MCF 10A (cell line): ENCODE measurements around the gene ZNF174. TPM values are rescaled to one million over a fixed set of nuclear protein-coding genes. Genes with fewer than 3 reads are reported as not detected.

ENCODE experiments used
- BruUV-seq: library from RNA; stranded (reverse); fragments of 400-500 nt; replicated peaks from 2 replicates; lab custom pipeline; 2021; lab: Mats Ljungman, UMichigan
- CTCF ChIA-PET: fragments of 300-600 bp; sonication (Branson Sonifier 250); formaldehyde crosslinking; extraction: SDS; loops from one replicate; lab custom pipeline; 2021; ENCODE audit warnings: antibody characterized with exemption, inconsistent platforms; lab: Yijun Ruan, JAX
- POLR2A ChIA-PET: fragments of 300-600, 350-650 bp; sonication (Branson Sonifier 250); formaldehyde crosslinking; extraction: SDS; loops from one replicate; lab custom pipeline; 2020; ENCODE audit warnings: antibody characterized with exemption, inconsistent platforms; lab: Yijun Ruan, JAX
- DNase-seq: peaks from one replicate; pipeline ENCODE4 v3.0.0-alpha.2; 2018; ENCODE audit not compliant: unreplicated experiment
- H3K27ac Mint-ChIP-seq: one replicate; pipeline ENCODE4 v1.8.0; 2022; ENCODE audit warnings: mild to moderate bottlenecking, low read depth, mixed read lengths; ENCODE audit not compliant: unreplicated experiment
- H3K27me3 Mint-ChIP-seq: one replicate; pipeline ENCODE4 v1.8.0; 2022; ENCODE audit warnings: mixed read lengths; ENCODE audit not compliant: insufficient read depth, unreplicated experiment
- H3K36me3 Mint-ChIP-seq: one replicate; pipeline ENCODE4 v1.8.0; 2022; ENCODE audit warnings: mild to moderate bottlenecking, moderate library complexity, mixed read lengths; ENCODE audit not compliant: insufficient read depth, unreplicated experiment
- H3K4me1 Mint-ChIP-seq: one replicate; pipeline ENCODE4 v1.8.0; 2022; ENCODE audit warnings: mixed read lengths; ENCODE audit not compliant: insufficient read depth, unreplicated experiment
- H3K4me3 Mint-ChIP-seq: one replicate; pipeline ENCODE4 v1.8.0; 2022; ENCODE audit warnings: mild to moderate bottlenecking, moderate library complexity, mixed read lengths; ENCODE audit not compliant: unreplicated experiment
- H3K9me3 Mint-ChIP-seq: one replicate; pipeline ENCODE4 v1.8.0; 2022; ENCODE audit warnings: mixed read lengths; ENCODE audit not compliant: unreplicated experiment
- intact Hi-C: fragments of 100-400 bp; cut with micrococcal nuclease; formaldehyde crosslinking; loops from 2 replicates; pipeline ENCODE4 v1.14.1; 2022
- total RNA-seq: library from RNA; stranded (reverse); gene quantifications from 2 replicates; pipeline ENCODE4 v1.2.3, GENCODE V29; 2022
- TF ChIP-seq, protein P1 (sequence below): fragments of 200-600 bp; IDR thresholded peaks from one replicate; pipeline ENCODE4 v1.8.0; 2022; ENCODE audit warnings: antibody characterized with exemption, mild to moderate bottlenecking; ENCODE audit not compliant: unreplicated experiment

Gene ZNF174
- total RNA-seq, 1 experiment from 2014 or later, result 7.5 TPM

DNA sequence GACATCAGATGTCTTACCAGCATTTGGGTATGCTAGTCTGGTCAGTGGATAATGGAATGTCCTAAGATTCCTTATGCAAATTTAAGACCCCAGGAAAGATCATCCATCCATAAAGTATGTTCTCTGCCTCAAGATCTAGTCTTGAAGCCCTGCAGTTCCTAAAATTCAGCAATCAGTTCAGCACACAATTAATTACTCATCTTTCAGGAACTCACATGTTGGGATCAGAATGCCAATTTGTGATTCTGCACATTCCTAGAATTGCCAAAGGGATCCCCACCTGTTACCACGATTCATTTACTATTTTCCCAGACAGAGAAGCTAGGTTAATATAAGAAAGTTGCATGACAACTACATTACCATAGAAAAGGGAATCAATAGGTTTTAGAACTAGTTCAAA lies 42.1 kb upstream of the ZNF174 start:
- DNase-seq, result no peak

GRCh38 chr16:3362931-3363330 lies 38.1 kb upstream of the ZNF174 start:
- DNase-seq, result no peak
- no peaks in the 10 kb centered on the region for H3K36me3 Mint-ChIP-seq
- intact Hi-C loops, result no loop called here
- no peaks in the 10 kb centered on the region for H3K4me1 Mint-ChIP-seq
- H3K27ac Mint-ChIP-seq, result no peak overlapping the region
- POLR2A ChIA-PET, result interaction anchor here (0.6 to 0.8 kb wide), 4 partner anchors 11 to 59 kb away, joined by 3 to 4 read pairs (median 4); no protein-coding TSS in a partner anchor
- TF ChIP-seq, protein P1, sequence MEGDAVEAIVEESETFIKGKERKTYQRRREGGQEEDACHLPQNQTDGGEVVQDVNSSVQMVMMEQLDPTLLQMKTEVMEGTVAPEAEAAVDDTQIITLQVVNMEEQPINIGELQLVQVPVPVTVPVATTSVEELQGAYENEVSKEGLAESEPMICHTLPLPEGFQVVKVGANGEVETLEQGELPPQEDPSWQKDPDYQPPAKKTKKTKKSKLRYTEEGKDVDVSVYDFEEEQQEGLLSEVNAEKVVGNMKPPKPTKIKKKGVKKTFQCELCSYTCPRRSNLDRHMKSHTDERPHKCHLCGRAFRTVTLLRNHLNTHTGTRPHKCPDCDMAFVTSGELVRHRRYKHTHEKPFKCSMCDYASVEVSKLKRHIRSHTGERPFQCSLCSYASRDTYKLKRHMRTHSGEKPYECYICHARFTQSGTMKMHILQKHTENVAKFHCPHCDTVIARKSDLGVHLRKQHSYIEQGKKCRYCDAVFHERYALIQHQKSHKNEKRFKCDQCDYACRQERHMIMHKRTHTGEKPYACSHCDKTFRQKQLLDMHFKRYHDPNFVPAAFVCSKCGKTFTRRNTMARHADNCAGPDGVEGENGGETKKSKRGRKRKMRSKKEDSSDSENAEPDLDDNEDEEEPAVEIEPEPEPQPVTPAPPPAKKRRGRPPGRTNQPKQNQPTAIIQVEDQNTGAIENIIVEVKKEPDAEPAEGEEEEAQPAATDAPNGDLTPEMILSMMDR, result no peak
- H3K9me3 Mint-ChIP-seq, result peaks cover 6% of the 10 kb centered on the region
- no TSS peak for BruUV-seq
- H3K27me3 Mint-ChIP-seq, result peaks cover 16% of the 10 kb centered on the region
- no peak overlapping the region for H3K4me3 Mint-ChIP-seq
- CTCF ChIA-PET, result interaction anchor here (0.7 kb wide), 1 partner anchor 195 kb away, joined by 3 read pairs; no protein-coding TSS in a partner anchor

More for the DNA sequence above, 42.1 kb upstream of the ZNF174 start:
- TF ChIP-seq, protein P1, result no peak
- H3K4me1 Mint-ChIP-seq, result no peaks in the 10 kb centered on the region
- peaks cover 26% of the 10 kb centered on the region for H3K27me3 Mint-ChIP-seq
- intact Hi-C loops, result no loop called here
- CTCF ChIA-PET, result interaction anchor here (0.8 kb wide), 1 partner anchor 94 kb away, joined by 7 read pairs; no protein-coding TSS in a partner anchor
- H3K36me3 Mint-ChIP-seq, result no peaks in the 10 kb centered on the region
- POLR2A ChIA-PET, result no interaction called here
- H3K4me3 Mint-ChIP-seq, result no peak overlapping the region
- H3K9me3 Mint-ChIP-seq, result peaks cover 7% of the 10 kb centered on the region
- BruUV-seq, result no TSS peak
- no peak overlapping the region for H3K27ac Mint-ChIP-seq

- Mint-ChIP-seq H3K4me3 (no peak overlapping the region), H3K9me3 (peaks cover 6% of the 10 kb centered on the region)
- intact Hi-C loops, result no loop called here
Measured at GRCh38 chr16:3363793-3364192, 37.2 kb upstream of the ZNF174 start.

DNA sequence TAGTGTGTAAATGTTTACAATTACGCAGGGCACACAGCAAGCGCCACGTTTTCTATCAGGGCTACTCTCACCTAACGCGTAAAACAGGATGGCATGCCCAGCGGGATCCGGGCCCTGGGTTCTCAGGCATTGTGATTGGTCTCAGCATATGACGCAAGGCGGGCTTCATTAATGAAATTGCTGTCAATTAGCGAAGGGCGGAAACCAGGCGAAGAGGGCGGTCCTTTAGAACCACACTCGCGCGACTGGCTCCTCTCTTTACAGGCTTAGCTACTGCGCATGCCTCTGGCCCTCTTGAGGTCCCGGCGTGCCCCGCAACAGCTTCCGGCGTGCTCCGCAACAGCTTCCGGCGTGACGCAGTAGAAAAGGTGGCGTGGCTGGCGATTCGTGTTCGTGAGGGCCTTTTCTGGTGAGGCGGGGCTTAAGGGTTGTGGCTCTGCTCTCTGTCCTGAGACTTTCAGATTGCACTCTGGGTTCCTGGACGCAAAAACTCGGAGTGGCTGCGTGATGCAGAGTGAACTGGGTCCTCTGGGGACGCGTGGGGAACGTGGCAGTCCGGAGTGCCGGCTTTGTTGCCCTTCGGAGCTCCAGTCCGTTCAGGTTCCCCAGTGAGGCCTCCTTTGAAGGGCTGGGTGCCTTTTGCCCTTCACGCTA lies 36.1 kb upstream of the ZNF174 start:
- CTCF ChIA-PET, result no interaction called here
- Mint-ChIP-seq H3K27me3 (peaks cover 12% of the 10 kb centered on the region), H3K27ac (no peak overlapping the region), H3K9me3 (peaks cover 6% of the 10 kb centered on the region), H3K36me3 (no peaks in the 10 kb centered on the region), H3K4me1 (no peaks in the 10 kb centered on the region), H3K4me3 (no peak overlapping the region)
- intact Hi-C loops, result no loop called here
- BruUV-seq, result no TSS peak
- POLR2A ChIA-PET, result no interaction called here
- TF ChIP-seq, protein P1, result no peak
- DNase-seq, result no peak

More at GRCh38 chr16:3363793-3364192, 37.2 kb upstream of the ZNF174 start:
- TF ChIP-seq, protein P1, result no peak
- BruUV-seq, result no TSS peak
- ChIA-PET POLR2A (interaction anchor here (0.6 to 0.8 kb wide), 4 partner anchors 12 to 60 kb away, joined by 3 to 4 read pairs (median 4); no protein-coding TSS in a partner anchor), CTCF (interaction anchor here (0.6 kb wide), 1 partner anchor 339 kb away, joined by 8 read pairs; no protein-coding TSS in a partner anchor)
- Mint-ChIP-seq H3K27me3 (peaks cover 16% of the 10 kb centered on the region), H3K36me3 (no peaks in the 10 kb centered on the region), H3K27ac (no peak overlapping the region), H3K4me1 (no peaks in the 10 kb centered on the region)
- DNase-seq, result peak; percentile 8
